Renal cortex interstitium (tissue), 11 donors: Measurements from ENCODE around the gene COL4A1. TPM values are rescaled to one million over a fixed set of nuclear protein-coding genes. Genes with fewer than 3 reads are reported as not detected.

Experiments used
- DNase-seq, 11 donors: peaks; one replicate each; pipeline ENCODE4 v3.0.0-alpha.2; 2013; ENCODE audit warnings: low read depth in 9 of 11, low spot score in 4 of 11; ENCODE audit errors: extremely low read depth in 1 of 11
- polyA plus RNA-seq, 3 donors: library from polyadenylated mRNA; unstranded; fragments of 120-200 nt; gene quantifications; one replicate each; pipeline ENCODE4 v1.2.1, GENCODE V29; 2013; ENCODE audit not compliant: insufficient read length in 3 of 3

Gene COL4A1
- polyA plus RNA-seq, 3 donors, result 537 to 578 (median 563) TPM

GRCh38 chr13:110301606-110302553 lies 5.1 kb downstream of the COL4A1 start:
- no peak for DNase-seq

- no peak for DNase-seq
These were observed 5.9 kb downstream of the COL4A1 start for GRCh38 chr13:110301083-110301482.

GRCh38 chr13:110300090-110300815 lies 6.7 kb downstream of the COL4A1 start:
- DNase-seq, result no peak

- DNase-seq, result no peak
These were observed 7.6 kb downstream of the COL4A1 start for GRCh38 chr13:110299283-110299840.

- DNase-seq, result peak in 2 of 11 donors; percentile 35 to 38
These were observed 8.3 kb downstream of the COL4A1 start for GRCh38 chr13:110298505-110299282.

- peak in 1 of 11 donors; percentile 52 for DNase-seq
These were observed 9.0 kb downstream of the COL4A1 start for GRCh38 chr13:110297766-110298504.

- DNase-seq, result no peak
These were observed 9.9 kb downstream of the COL4A1 start for GRCh38 chr13:110297011-110297410.

GRCh38 chr13:110294622-110295021 lies 12.3 kb downstream of the COL4A1 start:
- no peak for DNase-seq

GRCh38 chr13:110294146-110294545 lies 12.8 kb downstream of the COL4A1 start:
- no peak for DNase-seq

GRCh38 chr13:110293649-110294048 lies 13.3 kb downstream of the COL4A1 start:
- DNase-seq, result no peak

- DNase-seq, result no peak
These were observed 13.9 kb downstream of the COL4A1 start for GRCh38 chr13:110293037-110293436.

GRCh38 chr13:110291286-110291685 lies 15.7 kb downstream of the COL4A1 start:
- DNase-seq, result no peak

GRCh38 chr13:110290826-110291225 lies 16.1 kb downstream of the COL4A1 start:
- DNase-seq, result no peak

- no peak for DNase-seq
These were observed 16.8 kb downstream of the COL4A1 start for GRCh38 chr13:110290153-110290552.

GRCh38 chr13:110289661-110290060 lies 17.3 kb downstream of the COL4A1 start:
- DNase-seq, result no peak

- no peak for DNase-seq
These were observed 17.8 kb downstream of the COL4A1 start for GRCh38 chr13:110289174-110289573.

- no peak for DNase-seq
These were observed 19.8 kb downstream of the COL4A1 start for GRCh38 chr13:110286833-110287819.
